KMS-11 (cell line): ENCODE data around the gene ZNF597.

ENCODE experiments used
- H2AFZ ChIP-seq: fragments of 200-600 bp; sonication (generic); 2 replicates; pipeline ENCODE4 v1.6.1; 2016; ENCODE audit warnings: antibody characterized with exemption, mixed run types, low read depth
- H3K27ac ChIP-seq: fragments of 200-600 bp; sonication (generic); 2 replicates; pipeline ENCODE4 v1.6.1; 2016; ENCODE audit warnings: mild to moderate bottlenecking, mixed run types
- H3K27me3 ChIP-seq: fragments of 200-600 bp; sonication (generic); 2 replicates; pipeline ENCODE4 v1.6.1; 2017; ENCODE audit warnings: mild to moderate bottlenecking, low read depth, mixed run types, moderate library complexity; ENCODE audit not compliant: insufficient read depth
- H3K36me3 ChIP-seq: fragments of 200-600 bp; sonication (generic); 2 replicates; pipeline ENCODE4 v1.6.1; 2017; ENCODE audit warnings: mild to moderate bottlenecking, mixed run types; ENCODE audit not compliant: insufficient read depth
- H3K4me1 ChIP-seq: fragments of 200-600 bp; sonication (generic); 2 replicates; pipeline ENCODE4 v1.6.1; 2016; ENCODE audit warnings: mild to moderate bottlenecking, low read depth, mixed run types; ENCODE audit not compliant: poor library complexity, severe bottlenecking
- H3K4me2 ChIP-seq: fragments of 200-600 bp; sonication (generic); 2 replicates; pipeline ENCODE4 v1.7.0; 2016; ENCODE audit warnings: mild to moderate bottlenecking, mixed run types
- H3K4me3 ChIP-seq: fragments of 200-600 bp; sonication (generic); IDR thresholded peaks from 2 replicates; pipeline ENCODE4 v1.6.1; 2017; ENCODE audit warnings: low read depth, low read length, mixed read lengths; ENCODE audit not compliant: insufficient read depth
- H3K79me2 ChIP-seq: fragments of 200-600 bp; sonication (generic); 2 replicates; pipeline ENCODE4 v1.6.1; 2016; ENCODE audit warnings: low read depth, mixed run types; ENCODE audit not compliant: insufficient read depth
- H3K9ac ChIP-seq: fragments of 200-600 bp; sonication (generic); 2 replicates; pipeline ENCODE4 v1.6.1; 2016; ENCODE audit warnings: mild to moderate bottlenecking, mixed run types
- H4K20me1 ChIP-seq: fragments of 200-600 bp; sonication (generic); 2 replicates; pipeline ENCODE4 v1.6.1; 2016; ENCODE audit warnings: mild to moderate bottlenecking, mixed run types; ENCODE audit not compliant: insufficient read depth
- TF ChIP-seq, protein P1 (sequence below): fragments of 200-600 bp; sonication (generic); conservative IDR thresholded peaks from 2 replicates; pipeline ENCODE4 v1.6.1; 2017; ENCODE audit warnings: low read depth, mild to moderate bottlenecking, antibody characterized with exemption, low read length, moderate library complexity, mixed read lengths

Gene ZNF597

DNA sequence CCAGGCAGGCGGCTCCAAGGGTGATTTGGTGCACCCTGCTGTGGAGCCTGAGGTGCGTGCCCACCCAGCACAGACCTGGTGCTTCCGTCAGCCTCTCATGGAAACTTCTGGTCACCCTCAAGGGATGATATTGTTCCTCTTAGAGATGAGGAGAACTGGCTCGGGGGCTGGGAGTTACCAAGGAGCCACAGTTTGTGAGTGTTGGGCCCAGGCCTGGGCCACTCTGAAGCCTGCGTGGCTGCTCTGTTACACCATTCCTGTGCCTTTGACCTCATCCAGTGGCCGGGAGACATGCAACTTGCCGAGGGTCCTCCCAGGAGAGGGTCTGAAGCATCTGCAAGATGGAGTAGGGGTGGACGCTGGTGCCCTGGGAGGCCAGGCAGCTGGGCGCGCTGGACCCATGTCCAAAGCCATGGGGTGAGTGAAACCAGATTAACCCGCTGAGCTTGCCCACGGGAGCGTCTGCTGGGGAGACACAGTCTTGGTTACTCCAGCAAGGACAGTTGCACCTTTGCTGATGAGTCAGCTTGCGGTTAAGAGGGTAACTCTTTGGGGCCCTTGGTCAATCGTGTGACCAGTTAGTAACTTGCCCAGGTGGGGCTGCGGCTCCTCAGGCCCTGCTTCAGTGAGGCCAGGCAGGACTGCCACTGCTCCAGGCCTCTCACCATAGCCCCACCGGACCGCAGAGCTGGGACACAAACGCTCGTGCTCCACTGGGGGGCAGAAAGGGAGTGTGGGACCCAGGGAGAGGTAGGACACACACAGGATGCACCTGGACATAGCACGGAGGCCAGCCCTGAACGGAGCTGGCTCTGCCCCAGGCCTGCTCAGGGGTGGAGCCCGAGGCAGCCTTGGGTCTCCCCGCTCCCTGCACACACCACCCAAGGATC, 44.5 kb upstream of the ZNF597 start:
- H3K27me3 ChIP-seq = no peaks in the 10 kb centered on the region
- no peak overlapping the region for H3K9ac ChIP-seq
- H2AFZ ChIP-seq = no peak overlapping the region
- no peak overlapping the region for H3K4me3 ChIP-seq
- H3K79me2 ChIP-seq = 0 out of 2 replicates have a peak, but pooled peaks cover 5% of the 10 kb centered on the region
- H4K20me1 ChIP-seq = no peaks in the 10 kb centered on the region; the same call in 1 of the 2 replicates
- H3K36me3 ChIP-seq = peaks cover 25% of the 10 kb centered on the region
- H3K27ac ChIP-seq = no peak overlapping the region
- H3K4me1 ChIP-seq = no peaks in the 10 kb centered on the region
- TF ChIP-seq, protein P1, sequence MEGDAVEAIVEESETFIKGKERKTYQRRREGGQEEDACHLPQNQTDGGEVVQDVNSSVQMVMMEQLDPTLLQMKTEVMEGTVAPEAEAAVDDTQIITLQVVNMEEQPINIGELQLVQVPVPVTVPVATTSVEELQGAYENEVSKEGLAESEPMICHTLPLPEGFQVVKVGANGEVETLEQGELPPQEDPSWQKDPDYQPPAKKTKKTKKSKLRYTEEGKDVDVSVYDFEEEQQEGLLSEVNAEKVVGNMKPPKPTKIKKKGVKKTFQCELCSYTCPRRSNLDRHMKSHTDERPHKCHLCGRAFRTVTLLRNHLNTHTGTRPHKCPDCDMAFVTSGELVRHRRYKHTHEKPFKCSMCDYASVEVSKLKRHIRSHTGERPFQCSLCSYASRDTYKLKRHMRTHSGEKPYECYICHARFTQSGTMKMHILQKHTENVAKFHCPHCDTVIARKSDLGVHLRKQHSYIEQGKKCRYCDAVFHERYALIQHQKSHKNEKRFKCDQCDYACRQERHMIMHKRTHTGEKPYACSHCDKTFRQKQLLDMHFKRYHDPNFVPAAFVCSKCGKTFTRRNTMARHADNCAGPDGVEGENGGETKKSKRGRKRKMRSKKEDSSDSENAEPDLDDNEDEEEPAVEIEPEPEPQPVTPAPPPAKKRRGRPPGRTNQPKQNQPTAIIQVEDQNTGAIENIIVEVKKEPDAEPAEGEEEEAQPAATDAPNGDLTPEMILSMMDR = no peak
- H3K4me2 ChIP-seq = no peak overlapping the region

DNA sequence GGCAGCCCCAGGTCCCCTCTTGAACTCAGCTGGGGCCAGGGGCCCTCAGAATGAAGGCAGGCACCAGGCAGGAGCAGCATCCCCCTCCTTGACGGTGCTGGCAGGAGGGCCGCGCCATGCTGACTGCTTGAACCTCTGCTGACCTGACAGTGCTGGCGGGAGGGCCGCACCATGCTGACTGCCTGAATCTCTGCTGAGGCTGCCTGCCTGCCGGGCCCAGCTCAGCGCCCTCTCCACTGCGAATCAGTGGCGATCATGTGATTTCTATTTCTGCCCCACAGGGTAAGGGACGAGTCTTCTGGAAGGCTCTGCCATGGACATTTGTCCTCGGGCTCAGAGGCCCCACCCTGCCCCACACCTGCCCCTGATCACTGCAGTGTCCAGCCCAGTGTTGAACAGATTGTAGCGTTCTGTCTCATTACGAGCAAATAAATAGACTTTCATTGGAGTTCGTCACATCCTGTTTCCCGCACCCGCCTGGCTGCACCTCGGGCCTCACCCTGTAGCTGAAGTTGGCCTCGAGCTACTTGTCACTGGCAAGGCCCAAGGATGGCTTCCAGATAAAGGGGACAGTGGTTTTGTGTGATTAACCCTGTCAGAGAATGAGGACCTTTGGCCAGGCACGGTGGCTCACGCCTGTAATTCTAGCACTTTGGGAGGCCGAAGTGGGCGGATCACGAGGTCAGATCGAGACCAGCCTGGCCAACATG, 43.4 kb upstream of the ZNF597 start:
- H3K4me3 ChIP-seq = no peak overlapping the region
- no peak overlapping the region for H3K4me2 ChIP-seq
- H3K79me2 ChIP-seq = 0 out of 2 replicates have a peak, but pooled peaks cover 5% of the 10 kb centered on the region
- peaks cover 27% of the 10 kb centered on the region for H3K36me3 ChIP-seq
- no peak overlapping the region for H2AFZ ChIP-seq
- H3K27me3 ChIP-seq = no peaks in the 10 kb centered on the region
- H4K20me1 ChIP-seq = no peaks in the 10 kb centered on the region; the same call in 1 of the 2 replicates
- TF ChIP-seq, protein P1 = no peak
- H3K4me1 ChIP-seq = no peaks in the 10 kb centered on the region
- H3K9ac ChIP-seq = no peak overlapping the region
- no peak overlapping the region for H3K27ac ChIP-seq

DNA sequence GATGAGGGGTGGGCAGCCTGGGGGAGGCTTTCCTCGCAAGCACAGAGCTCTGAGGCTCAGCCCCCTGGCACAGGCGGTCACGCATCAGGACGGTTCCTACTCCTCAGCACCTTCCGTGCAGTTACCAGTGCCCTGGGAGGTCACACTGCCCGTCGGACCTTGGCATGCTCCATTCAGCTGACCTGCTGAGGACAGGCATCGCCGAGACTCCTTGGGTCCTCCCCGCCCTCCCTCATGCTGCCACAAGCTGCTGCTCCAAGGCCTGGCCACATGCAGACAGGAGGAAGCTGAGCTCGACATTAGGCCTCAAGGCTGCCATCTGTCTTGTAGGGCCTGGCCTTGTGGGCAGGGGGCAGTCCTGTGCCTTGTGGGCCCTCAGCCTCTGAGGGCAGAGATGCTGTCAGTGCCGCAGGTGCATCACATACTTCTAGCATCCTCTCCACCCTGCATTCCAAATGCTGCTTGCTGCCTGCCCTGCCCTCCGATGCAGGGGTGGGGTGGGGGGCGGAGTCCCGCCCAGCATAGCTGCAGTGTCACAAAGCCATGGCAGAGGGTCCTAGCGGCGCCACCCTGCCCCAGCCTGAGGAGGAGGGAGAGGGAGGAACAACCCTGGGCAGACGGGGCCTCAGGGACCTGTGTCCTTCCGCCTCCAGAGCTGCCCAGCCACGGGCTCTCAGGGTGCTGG, 42.7 kb upstream of the ZNF597 start:
- H3K36me3 ChIP-seq = peaks cover 27% of the 10 kb centered on the region
- peaks cover 5% of the 10 kb centered on the region; the same call in 1 of the 2 replicates for H3K79me2 ChIP-seq
- no peaks in the 10 kb centered on the region for H3K27me3 ChIP-seq
- no peak overlapping the region for H3K27ac ChIP-seq
- H2AFZ ChIP-seq = no peak overlapping the region
- TF ChIP-seq, protein P1 = no peak
- H4K20me1 ChIP-seq = no peaks in the 10 kb centered on the region; the same call in 1 of the 2 replicates
- H3K4me1 ChIP-seq = no peaks in the 10 kb centered on the region
- no peak overlapping the region for H3K4me2 ChIP-seq
- H3K9ac ChIP-seq = no peak overlapping the region
- H3K4me3 ChIP-seq = no peak overlapping the region

DNA sequence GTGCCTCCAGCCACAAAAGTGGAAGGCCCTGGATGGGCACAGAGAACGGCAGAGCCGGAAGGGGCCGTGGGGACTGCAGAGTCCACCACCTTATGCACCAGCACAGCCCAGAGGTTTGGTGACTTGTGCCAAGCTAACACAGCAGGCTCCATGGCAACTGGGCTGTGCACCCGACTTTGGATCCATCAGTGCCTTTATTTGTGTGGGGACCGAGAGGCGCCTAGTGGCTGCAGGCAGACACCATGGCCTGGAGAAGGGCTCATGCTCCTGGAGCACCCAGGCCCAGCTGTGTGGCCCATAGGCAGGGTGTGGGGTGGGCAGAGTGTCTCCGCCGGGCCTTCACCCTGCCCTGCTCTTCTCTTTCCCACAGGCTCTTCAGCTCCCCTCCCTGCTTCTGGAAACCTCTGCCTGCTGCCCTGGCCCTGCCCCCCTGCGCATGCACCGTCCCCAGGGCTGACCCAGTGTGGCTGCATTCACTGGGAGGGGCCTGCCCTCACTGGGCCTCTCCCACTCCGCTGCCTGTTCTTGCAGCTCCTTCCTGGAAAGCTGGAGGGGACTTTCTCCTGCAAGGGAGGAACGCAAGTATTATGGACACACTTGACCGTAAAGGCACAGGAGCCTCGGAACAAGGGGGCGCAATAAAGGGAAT, 41.9 kb upstream of the ZNF597 start:
- peaks cover 31% of the 10 kb centered on the region for H3K36me3 ChIP-seq
- H3K4me1 ChIP-seq = no peaks in the 10 kb centered on the region
- H2AFZ ChIP-seq = no peak overlapping the region
- H3K79me2 ChIP-seq = peaks cover 6% of the 10 kb centered on the region; the same call in 1 of the 2 replicates
- no peaks in the 10 kb centered on the region for H3K27me3 ChIP-seq
- no peak overlapping the region for H3K27ac ChIP-seq
- TF ChIP-seq, protein P1 = no peak
- H4K20me1 ChIP-seq = no peaks in the 10 kb centered on the region; the same call in 1 of the 2 replicates
- H3K9ac ChIP-seq = no peak overlapping the region
- no peak overlapping the region for H3K4me3 ChIP-seq
- no peak overlapping the region for H3K4me2 ChIP-seq
